ENCODE data around the gene DDTL.

Gene DDTL

GRCh38 chr22:24006207-24006913 lies 39.7 kb downstream of the DDTL start:
- no peak for DNase-seq (ENCODE audit: low read depth)

- no peak for DNase-seq (ENCODE audit: low read depth)
Measured at GRCh38 chr22:24006914-24007214, 40.2 kb downstream of the DDTL start.

- DNase-seq (ENCODE audit: low read depth) = no peak
Measured at GRCh38 chr22:24007253-24008021, 40.7 kb downstream of the DDTL start.

GRCh38 chr22:24008022-24008283 lies 41.3 kb downstream of the DDTL start:
- DNase-seq (ENCODE audit: low read depth) = no peak

GRCh38 chr22:24008381-24009226 lies 41.9 kb downstream of the DDTL start:
- no peak for DNase-seq (ENCODE audit: low read depth)

- DNase-seq (ENCODE audit: low read depth) = no peak
Measured at GRCh38 chr22:24009227-24010017, 42.7 kb downstream of the DDTL start.

- no peak for DNase-seq (ENCODE audit: low read depth)
Measured at GRCh38 chr22:24010018-24010391, 43.3 kb downstream of the DDTL start.

- peak; percentile 15 for DNase-seq (ENCODE audit: low read depth)
Measured at GRCh38 chr22:24011735-24012068, 45.0 kb downstream of the DDTL start.

- no peak for DNase-seq (ENCODE audit: low read depth)
Measured at GRCh38 chr22:24016156-24016555, 49.5 kb downstream of the DDTL start.

GRCh38 chr22:24021304-24021703 lies 54.6 kb downstream of the DDTL start:
- DNase-seq (ENCODE audit: low read depth) = no peak
